Activated T-cell treated with anti-CD3 and anti-CD28 coated beads for 1 hour (primary cell): ENCODE measurements around the gene SPINDOC.
"Not testable (repeated sequence)": the region's sequence is repeated elsewhere in the genome, so short reads cannot be mapped to it uniquely, and the experiment has no call there.

ENCODE experiments used
- DNase-seq: peaks from one replicate; pipeline ENCODE4 v3.0.0-alpha.2; 2020; ENCODE audit warnings: low read depth

The SPINDOC gene

GRCh38 chr11:63855975-63856374 lies 42.7 kb downstream of the SPINDOC start:
- no peak for DNase-seq

GRCh38 chr11:63858628-63859550 lies 45.6 kb downstream of the SPINDOC start:
- DNase-seq: no peak

- DNase-seq: no peak
Measured at GRCh38 chr11:63862923-63863322, 49.7 kb downstream of the SPINDOC start.

- DNase-seq: not testable (repeated sequence)
Measured at GRCh38 chr11:63863620-63864019, 50.4 kb downstream of the SPINDOC start.

- peak; percentile 51 for DNase-seq
Measured at GRCh38 chr11:63866211-63866610, 53.0 kb downstream of the SPINDOC start.

GRCh38 chr11:63867511-63867910 lies 54.3 kb downstream of the SPINDOC start:
- DNase-seq: no peak

- no peak for DNase-seq
Measured at GRCh38 chr11:63868399-63869064, 55.3 kb downstream of the SPINDOC start.

GRCh38 chr11:63869171-63869591 lies 55.9 kb downstream of the SPINDOC start:
- no peak for DNase-seq

- DNase-seq: peak; percentile 15
Measured at GRCh38 chr11:63869683-63870082, 56.4 kb downstream of the SPINDOC start.

GRCh38 chr11:63870351-63871140 lies 57.3 kb downstream of the SPINDOC start:
- no peak for DNase-seq

- DNase-seq: no peak
Measured at GRCh38 chr11:63871962-63872799, 58.9 kb downstream of the SPINDOC start.

GRCh38 chr11:63872800-63873197 lies 59.5 kb downstream of the SPINDOC start:
- DNase-seq: no peak

GRCh38 chr11:63873311-63873710 lies 60.1 kb downstream of the SPINDOC start:
- no peak for DNase-seq

GRCh38 chr11:63874511-63874910 lies 61.3 kb downstream of the SPINDOC start:
- no peak for DNase-seq

GRCh38 chr11:63875506-63876065 lies 62.3 kb downstream of the SPINDOC start:
- no peak for DNase-seq

GRCh38 chr11:63876616-63877015 lies 63.4 kb downstream of the SPINDOC start:
- DNase-seq: no peak
